DMS79 treated with DMSO at 0.1 percent for 48 hours (cell line): ENCODE results near the gene WDR35.

Experiments used
- DNase-seq: peaks from one replicate; lab custom pipeline; 2025; lab: John Stamatoyannopoulos, UW

The WDR35 gene

DNA sequence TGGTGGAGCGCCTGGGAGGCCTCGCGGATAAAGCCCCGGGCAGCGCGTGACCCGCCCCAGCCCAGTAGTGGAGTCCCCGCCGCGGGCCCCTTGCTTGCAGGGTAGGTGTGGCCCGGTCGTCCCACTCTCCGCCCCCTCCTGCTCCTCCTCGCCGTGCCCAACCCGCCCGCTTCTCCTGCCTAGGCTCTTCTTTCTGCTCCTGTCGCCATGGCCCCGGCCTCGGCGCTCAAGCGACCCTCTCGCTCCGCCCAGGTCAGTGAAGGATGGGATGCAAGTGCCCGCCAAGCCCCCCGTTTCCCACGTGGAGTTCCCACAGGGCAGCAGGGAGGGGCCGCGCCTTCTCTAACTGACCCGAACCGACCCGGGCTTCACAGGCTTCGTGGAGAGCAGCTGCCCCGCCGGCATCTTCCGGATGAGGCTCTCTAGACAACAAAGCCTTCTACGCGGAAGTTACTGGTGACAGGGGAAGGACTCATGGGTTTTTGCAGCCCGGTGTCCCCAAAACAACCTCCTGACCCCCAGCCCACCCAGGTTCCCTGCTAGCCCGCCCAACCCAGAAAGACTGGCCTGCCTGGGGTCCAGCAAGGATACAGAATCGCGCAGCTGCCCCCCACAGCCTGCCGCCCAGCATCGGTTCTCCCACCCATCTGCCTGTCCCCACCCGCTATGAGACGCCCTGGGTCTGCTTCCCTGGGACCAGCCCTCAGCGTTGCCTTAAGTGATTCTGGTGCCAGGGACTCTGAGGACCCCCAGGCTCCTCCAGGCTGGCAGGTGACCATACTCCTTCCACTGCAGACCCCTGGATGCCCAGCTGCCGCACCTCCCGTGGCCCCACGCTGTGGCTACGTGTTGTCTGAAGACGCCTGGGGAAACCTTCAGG is 121.0 kb downstream of the WDR35 start:
- DNase-seq = peak; percentile 64

DNA sequence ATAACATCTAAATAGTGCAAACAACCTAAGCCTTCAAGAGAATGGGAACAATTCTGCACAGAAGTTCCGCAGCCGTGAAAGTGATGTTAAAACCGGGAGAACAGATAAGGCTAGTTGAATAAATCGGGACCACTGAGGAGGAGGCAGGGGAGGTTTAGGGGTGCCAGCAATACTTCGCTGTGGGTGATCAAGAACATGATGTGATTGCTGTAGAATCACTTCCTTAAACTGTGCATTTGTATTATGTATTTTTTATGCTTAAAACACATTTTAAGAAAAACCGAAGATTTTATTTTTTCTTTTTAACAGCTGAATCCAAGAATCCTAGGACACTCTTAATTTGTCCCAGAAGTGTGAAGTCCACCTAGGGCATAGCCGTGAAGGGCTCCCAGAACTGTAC is 121.7 kb downstream of the WDR35 start:
- DNase-seq = no peak

DNA sequence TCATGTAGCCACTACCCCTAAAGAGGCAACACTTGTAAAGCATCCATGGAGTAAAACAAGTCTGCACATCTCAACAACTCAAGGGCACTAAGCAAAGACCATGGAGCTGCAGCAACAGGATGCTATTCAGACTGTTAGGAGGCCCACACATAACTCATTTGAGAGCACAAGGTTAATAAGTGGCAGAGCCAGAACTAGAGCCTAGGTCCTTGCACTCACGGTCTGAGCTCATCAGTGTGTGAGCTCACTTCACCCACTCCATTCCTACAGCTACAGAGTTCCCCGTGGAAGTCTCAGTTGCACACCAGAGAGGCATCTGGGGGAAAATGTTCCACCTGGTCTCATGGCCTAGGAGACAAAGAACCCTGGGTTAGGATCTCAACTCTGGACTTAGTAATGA is 123.1 kb downstream of the WDR35 start:
- DNase-seq = no peak

DNA sequence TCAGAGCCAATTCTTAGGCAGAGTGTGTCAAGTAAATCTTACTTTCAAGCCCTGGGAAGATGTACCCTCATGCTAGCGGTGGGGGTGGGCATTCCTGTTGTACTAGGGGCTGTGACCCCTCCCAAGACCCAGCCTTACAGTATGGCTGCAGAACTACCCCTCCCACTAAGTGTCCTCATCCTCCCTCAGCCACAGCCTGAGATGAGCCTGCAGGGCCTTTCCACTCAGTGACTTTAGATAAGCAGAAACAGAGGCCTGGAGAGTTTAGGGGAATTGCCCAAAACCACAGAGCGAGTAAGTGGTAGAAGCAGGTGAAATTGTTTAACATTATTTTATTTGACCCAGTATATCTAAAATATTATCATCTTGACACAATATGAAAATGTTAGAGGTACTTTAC is 124.8 kb downstream of the WDR35 start:
- DNase-seq = no peak

DNA sequence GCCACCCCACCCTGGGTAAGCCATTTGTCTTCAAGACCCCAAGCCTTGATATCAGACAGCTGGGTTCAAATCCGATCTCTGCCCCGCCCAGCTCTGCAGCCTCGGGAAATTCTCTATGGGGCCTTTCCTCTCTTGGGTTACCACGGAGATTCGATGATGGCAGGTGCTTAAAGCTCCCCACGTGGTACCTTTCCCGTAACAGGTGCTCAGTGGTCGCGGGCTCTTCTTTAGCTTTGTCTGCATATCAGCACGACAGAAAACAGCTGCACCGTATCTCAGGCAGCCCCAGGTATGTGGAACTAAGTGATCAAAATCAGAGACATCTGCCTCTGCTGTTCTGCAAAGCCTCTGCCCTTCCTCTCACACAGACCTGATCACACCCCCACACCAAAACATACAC is 125.5 kb downstream of the WDR35 start:
- DNase-seq = peak; percentile 27

DNA sequence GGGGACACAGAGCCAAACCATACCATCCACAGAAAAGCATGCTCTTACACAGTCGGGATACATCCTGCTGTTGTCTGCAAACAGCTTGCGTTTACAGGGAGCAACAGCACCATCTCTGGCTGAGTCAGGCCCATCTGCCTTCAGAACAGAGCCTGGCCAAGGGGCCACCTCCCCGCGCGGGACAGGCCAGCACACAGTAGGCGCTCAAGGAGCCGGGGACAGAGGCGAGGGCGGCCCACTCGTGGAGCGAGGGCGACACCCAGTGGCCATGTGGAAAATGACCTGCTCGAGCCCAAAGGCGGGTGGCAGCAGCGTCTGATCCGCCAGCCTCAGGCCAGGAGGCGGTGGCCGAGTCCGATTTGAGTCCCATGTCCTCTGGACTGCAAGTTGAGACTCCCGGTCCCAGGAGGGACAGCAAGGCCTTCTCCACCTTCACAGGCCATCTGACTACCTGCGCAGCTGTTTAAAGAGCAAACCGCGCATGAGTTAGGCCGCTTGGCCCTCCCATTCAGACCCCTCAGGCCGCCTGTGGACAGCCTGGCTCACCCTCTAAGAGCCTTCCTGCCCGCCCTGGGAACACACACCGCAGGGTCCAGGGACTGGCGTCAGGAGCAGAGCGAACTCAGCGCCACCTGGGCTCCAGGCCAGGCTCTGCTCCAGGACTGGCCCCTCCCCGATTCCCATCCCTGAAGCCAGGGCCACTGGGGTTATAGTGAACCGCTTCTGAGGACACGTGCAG is 126.4 kb downstream of the WDR35 start:
- DNase-seq = no peak

DNA sequence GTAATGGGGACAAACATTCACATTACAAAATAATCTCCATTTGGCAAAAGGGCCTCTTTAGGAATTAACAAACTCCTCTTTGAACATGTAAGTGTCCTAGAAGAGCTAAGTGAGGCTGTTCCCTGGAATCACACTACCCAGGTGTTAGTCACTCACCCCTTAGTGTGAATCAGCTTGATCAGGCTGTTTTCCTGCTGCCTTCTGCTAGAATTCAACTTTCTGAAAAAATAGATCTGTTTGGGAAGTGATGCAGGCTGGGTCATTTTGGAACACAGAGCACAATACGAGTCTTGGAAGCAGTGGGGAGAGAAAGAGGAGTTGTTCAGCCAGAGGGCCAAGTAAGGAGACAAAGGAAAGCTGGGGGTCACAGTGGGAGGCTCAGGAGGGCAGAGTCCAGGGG is 128.1 kb downstream of the WDR35 start:
- DNase-seq = no peak
